ENCODE results near the gene FHOD3.

The FHOD3 gene

DNA sequence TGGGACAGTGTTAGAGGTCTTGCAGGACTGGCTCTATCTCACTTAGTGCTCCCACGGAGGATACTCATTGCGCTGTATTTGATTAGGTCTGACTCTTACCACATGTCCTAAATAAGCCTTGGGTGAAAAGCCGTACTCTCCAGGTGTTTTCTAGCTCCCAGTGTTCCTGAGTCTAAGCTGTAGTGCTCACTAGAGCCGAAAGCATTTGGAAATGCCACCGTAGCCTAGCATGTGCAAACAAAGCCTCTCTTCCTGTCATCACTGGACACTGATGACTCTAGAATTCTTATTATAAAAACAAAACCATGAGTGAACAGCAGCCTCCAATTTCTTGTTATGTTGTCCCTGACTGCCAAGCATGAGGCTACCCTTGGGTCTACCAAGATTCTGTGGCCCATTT lies 325.1 kb downstream of the FHOD3 start:
- Histone ChIP-seq H3K79me2 (ENCODE audit: control insufficient read depth, insufficient read depth, low read length, unreplicated experiment) (no peaks in the 10 kb centered on the region), H3K36me3 (ENCODE audit: insufficient read depth, low read length) (no peaks in the 10 kb centered on the region), H3K4me1 (ENCODE audit: control insufficient read depth, insufficient read depth, low read length, unreplicated experiment) (no peaks in the 10 kb centered on the region), H3K4me3 (ENCODE audit: low read depth, low read length) (no peak overlapping the region), H2AFZ (ENCODE audit: low read length, unreplicated experiment) (no peak overlapping the region), H3K27ac (ENCODE audit: low read depth, low read length) (no peak overlapping the region), H3K27me3 (ENCODE audit: insufficient read depth, low read length) (no peaks in the 10 kb centered on the region)

GRCh38 chr18:36623091-36623490 lies 325.6 kb downstream of the FHOD3 start:
- Histone ChIP-seq H2AFZ (ENCODE audit: low read length, unreplicated experiment) (no peak overlapping the region), H3K27ac (ENCODE audit: low read depth, low read length) (no peak overlapping the region), H3K4me1 (ENCODE audit: control insufficient read depth, insufficient read depth, low read length, unreplicated experiment) (no peaks in the 10 kb centered on the region), H3K36me3 (ENCODE audit: insufficient read depth, low read length) (no peaks in the 10 kb centered on the region), H3K27me3 (ENCODE audit: insufficient read depth, low read length) (no peaks in the 10 kb centered on the region), H3K4me3 (ENCODE audit: low read depth, low read length) (no peak overlapping the region), H3K79me2 (ENCODE audit: control insufficient read depth, insufficient read depth, low read length, unreplicated experiment) (no peaks in the 10 kb centered on the region)

DNA sequence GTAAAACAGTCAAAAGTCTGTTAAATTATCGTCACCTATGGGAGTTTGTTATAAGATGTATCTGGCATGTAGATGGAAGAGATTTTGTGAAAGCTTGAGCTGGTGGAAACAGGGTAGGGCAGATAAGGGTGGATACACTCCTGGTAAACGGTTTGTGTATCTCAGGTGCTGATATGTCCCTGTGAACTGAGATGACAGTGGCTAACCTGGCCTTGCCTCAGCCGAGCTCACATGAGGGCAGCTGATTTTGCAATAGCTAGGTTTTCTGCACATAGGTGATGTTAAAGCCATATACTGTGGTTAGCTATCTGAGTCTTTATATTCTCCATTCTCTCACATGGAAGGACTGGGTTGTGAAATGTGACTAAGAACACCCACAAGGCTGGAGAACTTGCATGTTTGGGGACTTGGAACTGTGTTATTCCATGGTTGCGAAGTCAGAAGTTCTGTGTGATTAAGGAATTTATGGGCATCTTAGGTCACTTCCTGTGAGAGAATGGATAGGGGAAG lies 326.2 kb downstream of the FHOD3 start:
- no peaks in the 10 kb centered on the region for H3K36me3 ChIP-seq (ENCODE audit: insufficient read depth, low read length)
- no peak overlapping the region for H3K4me3 ChIP-seq (ENCODE audit: low read depth, low read length)
- H3K27ac ChIP-seq (ENCODE audit: low read depth, low read length): no peak overlapping the region
- no peaks in the 10 kb centered on the region for H3K27me3 ChIP-seq (ENCODE audit: insufficient read depth, low read length)
- H3K4me1 ChIP-seq (ENCODE audit: control insufficient read depth, insufficient read depth, low read length, unreplicated experiment): no peaks in the 10 kb centered on the region
- H2AFZ ChIP-seq (ENCODE audit: low read length, unreplicated experiment): no peak overlapping the region
- no peaks in the 10 kb centered on the region for H3K79me2 ChIP-seq (ENCODE audit: control insufficient read depth, insufficient read depth, low read length, unreplicated experiment)

DNA sequence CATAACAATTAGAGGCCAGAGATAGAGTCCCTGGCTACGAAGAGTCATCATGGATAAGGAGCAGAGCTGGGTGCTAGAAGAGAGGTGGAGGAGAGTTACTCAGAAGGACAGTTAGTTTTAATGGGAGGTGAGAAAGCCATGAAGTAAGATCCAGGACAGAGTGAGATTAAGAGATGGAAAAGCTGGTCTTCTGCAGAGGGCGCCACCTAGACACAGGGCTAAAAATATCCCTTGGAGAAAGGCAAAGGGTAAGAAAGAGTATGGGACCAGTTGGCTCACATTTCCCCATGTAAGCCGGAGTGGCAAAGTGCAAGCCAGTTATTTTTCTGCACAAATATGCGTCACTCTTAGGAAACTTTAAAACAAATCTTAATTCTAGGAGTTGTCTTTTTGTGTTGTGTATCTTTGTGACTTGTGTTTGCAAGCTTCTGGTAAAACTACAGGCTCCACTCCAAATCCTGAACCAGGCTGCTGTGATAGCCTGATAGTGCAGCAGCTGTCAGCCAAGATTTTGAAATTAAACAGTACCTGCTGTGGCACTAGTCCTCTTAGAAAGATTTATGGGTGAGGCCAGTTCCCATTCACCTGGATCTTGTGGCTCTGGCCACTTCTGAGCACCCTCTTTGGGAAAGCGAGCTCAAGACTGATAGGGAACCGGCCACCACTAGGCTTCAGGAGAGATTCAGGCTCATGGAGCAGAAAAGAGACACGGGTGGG lies 327.1 kb downstream of the FHOD3 start:
- no peaks in the 10 kb centered on the region for H3K36me3 ChIP-seq (ENCODE audit: insufficient read depth, low read length)

DNA sequence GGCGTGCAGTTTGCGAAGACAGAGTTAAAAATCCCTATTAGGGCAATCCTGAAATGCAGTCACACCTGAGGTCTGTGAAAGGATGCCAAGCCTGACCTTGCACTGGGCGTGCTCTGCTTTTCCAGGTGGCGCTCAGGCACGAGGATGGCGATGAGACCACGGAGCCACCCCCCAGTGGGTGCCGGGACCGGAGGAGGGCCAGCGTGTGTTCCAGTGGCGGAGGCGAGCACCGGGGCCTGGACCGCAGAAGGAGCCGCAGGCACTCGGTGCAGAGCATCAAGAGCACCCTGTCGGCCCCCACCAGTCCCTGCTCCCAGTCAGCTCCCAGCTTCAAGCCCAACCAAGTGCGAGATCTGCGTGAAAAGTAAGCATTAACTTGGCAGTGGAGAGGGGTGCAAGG lies 327.9 kb downstream of the FHOD3 start:
- H3K79me2 ChIP-seq (ENCODE audit: control insufficient read depth, insufficient read depth, low read length, unreplicated experiment): no peaks in the 10 kb centered on the region
- no peaks in the 10 kb centered on the region for H3K27me3 ChIP-seq (ENCODE audit: insufficient read depth, low read length)
- no peak overlapping the region for H3K4me3 ChIP-seq (ENCODE audit: low read depth, low read length)
- H2AFZ ChIP-seq (ENCODE audit: low read length, unreplicated experiment): no peak overlapping the region
- H3K4me1 ChIP-seq (ENCODE audit: control insufficient read depth, insufficient read depth, low read length, unreplicated experiment): no peaks in the 10 kb centered on the region
- no peak overlapping the region for H3K27ac ChIP-seq (ENCODE audit: low read depth, low read length)
- no peaks in the 10 kb centered on the region for H3K36me3 ChIP-seq (ENCODE audit: insufficient read depth, low read length)

More for the DNA sequence above, 327.1 kb downstream of the FHOD3 start:
- Histone ChIP-seq H3K4me1 (ENCODE audit: control insufficient read depth, insufficient read depth, low read length, unreplicated experiment) (no peaks in the 10 kb centered on the region), H3K27me3 (ENCODE audit: insufficient read depth, low read length) (no peaks in the 10 kb centered on the region), H3K27ac (ENCODE audit: low read depth, low read length) (no peak overlapping the region), H2AFZ (ENCODE audit: low read length, unreplicated experiment) (no peak overlapping the region), H3K79me2 (ENCODE audit: control insufficient read depth, insufficient read depth, low read length, unreplicated experiment) (no peaks in the 10 kb centered on the region), H3K4me3 (ENCODE audit: low read depth, low read length) (no peak overlapping the region)

DNA sequence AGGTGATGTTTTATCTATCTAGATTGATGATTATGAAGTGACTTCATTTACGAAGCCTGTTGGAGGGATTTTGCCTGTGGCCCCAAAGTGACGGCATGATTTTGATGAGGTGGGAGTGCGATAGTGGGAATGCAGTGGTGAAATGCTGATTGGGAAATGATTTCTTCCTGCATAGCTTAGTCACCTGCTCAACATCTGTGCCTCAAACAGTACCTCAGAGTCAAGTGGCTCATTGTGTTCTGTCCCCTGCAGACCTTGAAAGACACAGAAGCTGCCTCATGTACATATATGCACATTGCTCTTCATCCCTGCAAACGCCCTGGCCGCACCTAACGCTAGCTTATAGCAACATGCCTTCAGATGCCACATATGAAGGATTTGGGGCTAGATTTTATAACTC lies 330.1 kb downstream of the FHOD3 start:
- no peaks in the 10 kb centered on the region for H3K27me3 ChIP-seq (ENCODE audit: insufficient read depth, low read length)
- H3K79me2 ChIP-seq (ENCODE audit: control insufficient read depth, insufficient read depth, low read length, unreplicated experiment): no peaks in the 10 kb centered on the region
- H3K4me3 ChIP-seq (ENCODE audit: low read depth, low read length): no peak overlapping the region
- no peak overlapping the region for H2AFZ ChIP-seq (ENCODE audit: low read length, unreplicated experiment)
- no peaks in the 10 kb centered on the region for H3K4me1 ChIP-seq (ENCODE audit: control insufficient read depth, insufficient read depth, low read length, unreplicated experiment)
- H3K27ac ChIP-seq (ENCODE audit: low read depth, low read length): no peak overlapping the region
- H3K36me3 ChIP-seq (ENCODE audit: insufficient read depth, low read length): no peaks in the 10 kb centered on the region

DNA sequence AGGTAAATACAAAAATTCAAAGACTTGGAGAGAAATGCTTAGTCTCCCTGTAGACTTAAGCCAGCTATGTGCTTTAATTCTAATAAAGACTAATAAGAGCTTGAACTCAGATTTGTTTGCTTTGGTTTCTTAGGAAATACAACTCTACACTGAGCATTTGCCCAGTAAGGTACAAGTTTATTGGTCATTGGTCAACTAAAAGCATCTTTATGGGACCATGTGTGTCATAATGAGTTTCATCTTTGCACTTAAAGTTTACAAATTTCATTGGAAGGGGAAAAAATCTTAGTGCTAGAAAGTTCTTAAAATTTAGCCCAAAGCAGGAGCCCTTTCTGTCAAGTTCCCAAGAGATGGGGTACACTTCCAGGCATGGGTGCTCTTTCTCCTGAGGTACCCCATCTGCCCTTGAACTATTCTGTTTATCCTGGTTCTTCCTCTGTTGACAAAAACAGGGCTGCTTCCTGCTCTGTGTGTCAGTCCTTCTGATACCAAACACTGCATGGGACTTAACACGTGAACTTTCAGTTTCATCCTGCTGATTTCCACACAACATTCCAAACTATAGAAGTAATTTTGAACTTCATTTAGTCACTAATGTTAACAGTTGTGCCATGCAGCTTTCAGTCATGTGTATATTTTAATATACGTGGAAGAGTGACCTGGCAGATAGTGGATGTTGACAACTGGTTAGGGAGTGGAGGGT lies 331.1 kb downstream of the FHOD3 start:
- no peaks in the 10 kb centered on the region for H3K36me3 ChIP-seq (ENCODE audit: insufficient read depth, low read length)
- no peaks in the 10 kb centered on the region for H3K79me2 ChIP-seq (ENCODE audit: control insufficient read depth, insufficient read depth, low read length, unreplicated experiment)
- no peaks in the 10 kb centered on the region for H3K27me3 ChIP-seq (ENCODE audit: insufficient read depth, low read length)
- H3K4me3 ChIP-seq (ENCODE audit: low read depth, low read length): no peak overlapping the region
- no peaks in the 10 kb centered on the region for H3K4me1 ChIP-seq (ENCODE audit: control insufficient read depth, insufficient read depth, low read length, unreplicated experiment)
- H2AFZ ChIP-seq (ENCODE audit: low read length, unreplicated experiment): no peak overlapping the region
- H3K27ac ChIP-seq (ENCODE audit: low read depth, low read length): no peak overlapping the region

- H3K79me2 ChIP-seq (ENCODE audit: control insufficient read depth, insufficient read depth, low read length, unreplicated experiment): no peaks in the 10 kb centered on the region
- no peaks in the 10 kb centered on the region for H3K4me1 ChIP-seq (ENCODE audit: control insufficient read depth, insufficient read depth, low read length, unreplicated experiment)
- H3K4me3 ChIP-seq (ENCODE audit: low read depth, low read length): no peak overlapping the region
- H3K36me3 ChIP-seq (ENCODE audit: insufficient read depth, low read length): no peaks in the 10 kb centered on the region
- no peaks in the 10 kb centered on the region for H3K27me3 ChIP-seq (ENCODE audit: insufficient read depth, low read length)
- no peak overlapping the region for H2AFZ ChIP-seq (ENCODE audit: low read length, unreplicated experiment)
- H3K27ac ChIP-seq (ENCODE audit: low read depth, low read length): no peak overlapping the region
Measured at GRCh38 chr18:36629138-36629530, 331.6 kb downstream of the FHOD3 start.

DNA sequence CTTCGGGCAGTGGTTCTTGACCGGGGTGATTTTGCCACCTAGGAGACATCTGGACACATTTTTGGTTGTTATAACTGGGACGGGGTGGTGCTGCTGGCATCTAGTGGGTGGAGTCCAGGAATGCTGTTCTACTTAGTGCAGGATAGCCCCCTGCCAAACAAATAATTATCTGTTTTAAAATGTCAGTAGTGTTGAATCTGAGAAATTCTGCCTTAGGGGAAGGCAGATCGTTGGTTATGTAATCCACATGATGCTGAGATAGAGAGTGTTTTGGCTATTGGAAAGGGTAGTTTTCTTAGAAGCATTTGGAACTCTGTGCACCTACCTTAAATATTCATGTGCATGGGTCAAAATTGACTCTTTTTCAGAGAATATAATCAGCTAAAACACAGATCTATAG lies 332.3 kb downstream of the FHOD3 start:
- Histone ChIP-seq H3K27ac (ENCODE audit: low read depth, low read length) (no peak overlapping the region), H3K4me1 (ENCODE audit: control insufficient read depth, insufficient read depth, low read length, unreplicated experiment) (no peaks in the 10 kb centered on the region), H3K4me3 (ENCODE audit: low read depth, low read length) (no peak overlapping the region)

GRCh38 chr18:36630917-36631316 lies 333.4 kb downstream of the FHOD3 start:
- Histone ChIP-seq H3K4me1 (ENCODE audit: control insufficient read depth, insufficient read depth, low read length, unreplicated experiment) (no peaks in the 10 kb centered on the region), H3K27me3 (ENCODE audit: insufficient read depth, low read length) (no peaks in the 10 kb centered on the region), H3K4me3 (ENCODE audit: low read depth, low read length) (no peak overlapping the region), H2AFZ (ENCODE audit: low read length, unreplicated experiment) (no peak overlapping the region), H3K79me2 (ENCODE audit: control insufficient read depth, insufficient read depth, low read length, unreplicated experiment) (no peaks in the 10 kb centered on the region), H3K27ac (ENCODE audit: low read depth, low read length) (no peak overlapping the region), H3K36me3 (ENCODE audit: insufficient read depth, low read length) (no peaks in the 10 kb centered on the region)

More for the DNA sequence above, 332.3 kb downstream of the FHOD3 start:
- no peaks in the 10 kb centered on the region for H3K36me3 ChIP-seq (ENCODE audit: insufficient read depth, low read length)
- no peak overlapping the region for H2AFZ ChIP-seq (ENCODE audit: low read length, unreplicated experiment)
- no peaks in the 10 kb centered on the region for H3K79me2 ChIP-seq (ENCODE audit: control insufficient read depth, insufficient read depth, low read length, unreplicated experiment)
- no peaks in the 10 kb centered on the region for H3K27me3 ChIP-seq (ENCODE audit: insufficient read depth, low read length)

DNA sequence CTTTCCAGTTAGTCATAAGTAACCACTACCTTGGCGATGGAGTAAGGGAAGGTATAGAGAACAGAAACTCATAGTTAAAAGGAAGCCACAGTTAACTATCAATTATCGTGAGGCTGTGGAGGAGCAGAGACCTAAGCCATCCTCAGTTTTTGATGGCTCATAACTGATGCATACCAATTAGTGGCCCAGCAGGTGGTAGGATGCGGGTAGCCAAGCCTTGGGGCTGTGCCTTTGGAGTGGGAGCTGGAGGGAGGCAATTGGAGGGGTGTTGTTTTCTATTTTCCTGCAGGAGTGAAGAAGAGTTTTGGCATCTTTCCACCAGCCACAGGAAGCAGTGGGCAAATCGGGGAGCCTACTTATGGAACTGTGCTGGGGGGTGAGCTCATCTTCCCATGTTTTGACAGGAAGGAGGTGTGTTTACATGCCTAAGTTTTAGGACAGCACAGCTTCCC lies 336.5 kb downstream of the FHOD3 start:
- no peak overlapping the region for H2AFZ ChIP-seq (ENCODE audit: low read length, unreplicated experiment)
- H3K4me1 ChIP-seq (ENCODE audit: control insufficient read depth, insufficient read depth, low read length, unreplicated experiment): no peaks in the 10 kb centered on the region
- H3K4me3 ChIP-seq (ENCODE audit: low read depth, low read length): no peak overlapping the region
- no peaks in the 10 kb centered on the region for H3K79me2 ChIP-seq (ENCODE audit: control insufficient read depth, insufficient read depth, low read length, unreplicated experiment)
- no peak overlapping the region for H3K27ac ChIP-seq (ENCODE audit: low read depth, low read length)
- H3K36me3 ChIP-seq (ENCODE audit: insufficient read depth, low read length): no peaks in the 10 kb centered on the region
- no peaks in the 10 kb centered on the region for H3K27me3 ChIP-seq (ENCODE audit: insufficient read depth, low read length)

Measured in ACC112 (cell line).